Bronchial epithelial cell (primary cell): ENCODE data around the gene ARPC4. TPM values are rescaled to one million over a fixed set of nuclear protein-coding genes. Genes with fewer than 3 reads are reported as not detected.

Experiments
- DNase-seq: peaks from one replicate; pipeline ENCODE4 v3.0.0-alpha.2; 2010; ENCODE audit warnings: low read depth
- FAIRE-seq: peaks from 2 replicates; lab custom pipeline; 2011; peaks lifted over from hg19 to GRCh38; lab: Jason Lieb, UNC
- H3K27me3 ChIP-seq: 2 replicates; pipeline ENCODE4 v1.5.1; 2011; ENCODE audit warnings: low read length; ENCODE audit not compliant: control insufficient read depth, insufficient read depth
- H3K36me3 ChIP-seq: 2 replicates; pipeline ENCODE4 v1.5.1; 2011; ENCODE audit warnings: low read length; ENCODE audit not compliant: control insufficient read depth, insufficient read depth
- H3K4me3 ChIP-seq: 2 replicates; pipeline ENCODE4 v1.5.1; 2011; ENCODE audit warnings: mild to moderate bottlenecking, low read depth, low read length, control low read depth
- CTCF ChIP-seq: IDR thresholded peaks from 2 replicates; pipeline ENCODE4 v1.5.1; 2011; ENCODE audit warnings: mild to moderate bottlenecking, moderate library complexity, low read length, control low read depth, inconsistent platforms; ENCODE audit not compliant: insufficient read depth, severe bottlenecking
- total RNA-seq: library from RNA; depleted of rRNA; stranded (reverse); fragments of >200 nt; gene quantifications from 2 replicates; pipeline ENCODE4 v1.2.1, GENCODE V29; 2014

The ARPC4 gene
- total RNA-seq, 1 donor from 2014 or later: 192 TPM

- H3K36me3 ChIP-seq: peaks cover 17% of the 10 kb centered on the region
- DNase-seq (no peak), FAIRE-seq (no peak)
- no peaks in the 10 kb centered on the region for H3K27me3 ChIP-seq
- TF ChIP-seq CTCF: no peak
- no peak overlapping the region for H3K4me3 ChIP-seq
Measured at GRCh38 chr3:9831253-9831652, 38.4 kb downstream of the ARPC4 start.

GRCh38 chr3:9833078-9833477, 40.2 kb downstream of the ARPC4 start:
- no peak overlapping the region for H3K4me3 ChIP-seq
- TF ChIP-seq CTCF: no peak
- H3K36me3 ChIP-seq: peaks cover 19% of the 10 kb centered on the region
- no peaks in the 10 kb centered on the region for H3K27me3 ChIP-seq
- FAIRE-seq (no peak), DNase-seq (no peak)

GRCh38 chr3:9834520-9835380, 41.9 kb downstream of the ARPC4 start:
- DNase-seq (no peak), FAIRE-seq (no peak)
- peaks cover 22% of the 10 kb centered on the region for H3K36me3 ChIP-seq
- no peak for TF ChIP-seq CTCF
- H3K4me3 ChIP-seq: no peak overlapping the region
- H3K27me3 ChIP-seq: no peaks in the 10 kb centered on the region

- no peak for DNase-seq
- H3K27me3 ChIP-seq: no peaks in the 10 kb centered on the region
- H3K4me3 ChIP-seq: no peak overlapping the region
- no peak for TF ChIP-seq CTCF
- FAIRE-seq: no peak
- peaks cover 29% of the 10 kb centered on the region for H3K36me3 ChIP-seq
Measured at GRCh38 chr3:9837701-9838582, 45.1 kb downstream of the ARPC4 start.

- no peak for FAIRE-seq
Measured at GRCh38 chr3:9838856-9839255, 46.0 kb downstream of the ARPC4 start.

More at GRCh38 chr3:9838856-9839255, 46.0 kb downstream of the ARPC4 start:
- Histone ChIP-seq H3K27me3 (no peaks in the 10 kb centered on the region), H3K4me3 (no peak overlapping the region), H3K36me3 (peaks cover 26% of the 10 kb centered on the region)
- TF ChIP-seq CTCF: no peak
- DNase-seq: no peak
